ENCODE results near the gene NPY1R. TPM values are rescaled to one million over a fixed set of nuclear protein-coding genes. Genes with fewer than 3 reads are reported as not detected.

Gene NPY1R
- total and polyA plus RNA-seq, 4 donors: 2.4 to 12.8 (median 6.2) TPM

DNA sequence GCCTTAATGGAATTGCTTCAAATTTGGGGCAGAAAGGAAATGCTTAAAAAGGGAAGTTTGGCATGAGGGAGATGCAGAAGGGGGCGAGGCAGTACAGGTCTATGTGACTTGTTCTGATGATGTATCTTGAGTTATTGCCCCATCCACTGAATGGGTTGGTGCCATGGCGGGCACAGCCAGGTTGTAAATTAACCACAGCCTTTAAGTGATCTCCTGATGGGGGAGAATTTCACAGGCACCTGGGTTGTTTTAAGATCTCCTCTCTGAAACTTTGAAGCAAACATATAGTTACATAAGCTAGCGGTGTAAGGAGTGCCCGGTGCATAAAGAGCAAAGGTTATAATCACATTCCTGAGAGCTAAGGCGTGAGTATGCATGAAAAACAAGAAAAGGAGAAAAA lies 48.3 kb upstream of the NPY1R start:
- no peak overlapping the region for H3K9ac ChIP-seq (ENCODE audit: low read depth in 1 of 2, low read length in 2 of 2)
- 56% methylated on average over 5 of the region's 5 CpGs for WGBS
- H3K4me3 ChIP-seq (ENCODE audit: low read depth in 1 of 3, low read length in 3 of 3): no peak overlapping the region
- H3K36me3 ChIP-seq (ENCODE audit: control insufficient read depth in 4 of 4, insufficient read depth in 3 of 4, low read depth in 1 of 4, low read length in 3 of 4): no peaks in the 10 kb centered on the region
- no peaks in the 10 kb centered on the region for H3K27me3 ChIP-seq (ENCODE audit: control insufficient read depth in 4 of 4, insufficient read depth in 4 of 4, low read length in 3 of 4)
- H3K4me1 ChIP-seq (ENCODE audit: control insufficient read depth in 4 of 4, insufficient read depth in 4 of 4, low read length in 3 of 4): no peaks in the 10 kb centered on the region
- no peaks in the 10 kb centered on the region for H3K9me3 ChIP-seq (ENCODE audit: control insufficient read depth in 4 of 4, low read length in 3 of 4)
- TF ChIP-seq, protein P1, sequence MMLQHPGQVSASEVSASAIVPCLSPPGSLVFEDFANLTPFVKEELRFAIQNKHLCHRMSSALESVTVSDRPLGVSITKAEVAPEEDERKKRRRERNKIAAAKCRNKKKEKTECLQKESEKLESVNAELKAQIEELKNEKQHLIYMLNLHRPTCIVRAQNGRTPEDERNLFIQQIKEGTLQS (IDR thresholded peaks at IDR 0.05): no peak
- TF ChIP-seq JUND (IDR thresholded peaks at IDR 0.05) (no peak), HNF4A (conservative IDR thresholded peaks at IDR 0.05) (no peak), YY1 (IDR thresholded peaks at IDR 0.05) (no peak), RXRA (IDR thresholded peaks at IDR 0.05) (no peak), GABPA (IDR thresholded peaks at IDR 0.05 in 1 of 2, conservative IDR thresholded peaks at IDR 0.05 in 1 of 2) (no peak), SP1 (IDR thresholded peaks at IDR 0.05) (no peak), TAF1 (conservative IDR thresholded peaks at IDR 0.05) (no peak), FOXA1 (IDR thresholded peaks at IDR 0.05) (no peak), HNF4G (IDR thresholded peaks at IDR 0.05) (no peak)
- TF ChIP-seq, protein P2, sequence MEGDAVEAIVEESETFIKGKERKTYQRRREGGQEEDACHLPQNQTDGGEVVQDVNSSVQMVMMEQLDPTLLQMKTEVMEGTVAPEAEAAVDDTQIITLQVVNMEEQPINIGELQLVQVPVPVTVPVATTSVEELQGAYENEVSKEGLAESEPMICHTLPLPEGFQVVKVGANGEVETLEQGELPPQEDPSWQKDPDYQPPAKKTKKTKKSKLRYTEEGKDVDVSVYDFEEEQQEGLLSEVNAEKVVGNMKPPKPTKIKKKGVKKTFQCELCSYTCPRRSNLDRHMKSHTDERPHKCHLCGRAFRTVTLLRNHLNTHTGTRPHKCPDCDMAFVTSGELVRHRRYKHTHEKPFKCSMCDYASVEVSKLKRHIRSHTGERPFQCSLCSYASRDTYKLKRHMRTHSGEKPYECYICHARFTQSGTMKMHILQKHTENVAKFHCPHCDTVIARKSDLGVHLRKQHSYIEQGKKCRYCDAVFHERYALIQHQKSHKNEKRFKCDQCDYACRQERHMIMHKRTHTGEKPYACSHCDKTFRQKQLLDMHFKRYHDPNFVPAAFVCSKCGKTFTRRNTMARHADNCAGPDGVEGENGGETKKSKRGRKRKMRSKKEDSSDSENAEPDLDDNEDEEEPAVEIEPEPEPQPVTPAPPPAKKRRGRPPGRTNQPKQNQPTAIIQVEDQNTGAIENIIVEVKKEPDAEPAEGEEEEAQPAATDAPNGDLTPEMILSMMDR (IDR thresholded peaks at IDR 0.05; ENCODE audit: low read depth, low read length, missing input control): no peak
- TF ChIP-seq, protein P3, sequence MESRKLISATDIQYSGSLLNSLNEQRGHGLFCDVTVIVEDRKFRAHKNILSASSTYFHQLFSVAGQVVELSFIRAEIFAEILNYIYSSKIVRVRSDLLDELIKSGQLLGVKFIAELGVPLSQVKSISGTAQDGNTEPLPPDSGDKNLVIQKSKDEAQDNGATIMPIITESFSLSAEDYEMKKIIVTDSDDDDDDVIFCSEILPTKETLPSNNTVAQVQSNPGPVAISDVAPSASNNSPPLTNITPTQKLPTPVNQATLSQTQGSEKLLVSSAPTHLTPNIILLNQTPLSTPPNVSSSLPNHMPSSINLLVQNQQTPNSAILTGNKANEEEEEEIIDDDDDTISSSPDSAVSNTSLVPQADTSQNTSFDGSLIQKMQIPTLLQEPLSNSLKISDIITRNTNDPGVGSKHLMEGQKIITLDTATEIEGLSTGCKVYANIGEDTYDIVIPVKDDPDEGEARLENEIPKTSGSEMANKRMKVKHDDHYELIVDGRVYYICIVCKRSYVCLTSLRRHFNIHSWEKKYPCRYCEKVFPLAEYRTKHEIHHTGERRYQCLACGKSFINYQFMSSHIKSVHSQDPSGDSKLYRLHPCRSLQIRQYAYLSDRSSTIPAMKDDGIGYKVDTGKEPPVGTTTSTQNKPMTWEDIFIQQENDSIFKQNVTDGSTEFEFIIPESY (IDR thresholded peaks at IDR 0.05): no peak
- TF ChIP-seq, protein P4, sequence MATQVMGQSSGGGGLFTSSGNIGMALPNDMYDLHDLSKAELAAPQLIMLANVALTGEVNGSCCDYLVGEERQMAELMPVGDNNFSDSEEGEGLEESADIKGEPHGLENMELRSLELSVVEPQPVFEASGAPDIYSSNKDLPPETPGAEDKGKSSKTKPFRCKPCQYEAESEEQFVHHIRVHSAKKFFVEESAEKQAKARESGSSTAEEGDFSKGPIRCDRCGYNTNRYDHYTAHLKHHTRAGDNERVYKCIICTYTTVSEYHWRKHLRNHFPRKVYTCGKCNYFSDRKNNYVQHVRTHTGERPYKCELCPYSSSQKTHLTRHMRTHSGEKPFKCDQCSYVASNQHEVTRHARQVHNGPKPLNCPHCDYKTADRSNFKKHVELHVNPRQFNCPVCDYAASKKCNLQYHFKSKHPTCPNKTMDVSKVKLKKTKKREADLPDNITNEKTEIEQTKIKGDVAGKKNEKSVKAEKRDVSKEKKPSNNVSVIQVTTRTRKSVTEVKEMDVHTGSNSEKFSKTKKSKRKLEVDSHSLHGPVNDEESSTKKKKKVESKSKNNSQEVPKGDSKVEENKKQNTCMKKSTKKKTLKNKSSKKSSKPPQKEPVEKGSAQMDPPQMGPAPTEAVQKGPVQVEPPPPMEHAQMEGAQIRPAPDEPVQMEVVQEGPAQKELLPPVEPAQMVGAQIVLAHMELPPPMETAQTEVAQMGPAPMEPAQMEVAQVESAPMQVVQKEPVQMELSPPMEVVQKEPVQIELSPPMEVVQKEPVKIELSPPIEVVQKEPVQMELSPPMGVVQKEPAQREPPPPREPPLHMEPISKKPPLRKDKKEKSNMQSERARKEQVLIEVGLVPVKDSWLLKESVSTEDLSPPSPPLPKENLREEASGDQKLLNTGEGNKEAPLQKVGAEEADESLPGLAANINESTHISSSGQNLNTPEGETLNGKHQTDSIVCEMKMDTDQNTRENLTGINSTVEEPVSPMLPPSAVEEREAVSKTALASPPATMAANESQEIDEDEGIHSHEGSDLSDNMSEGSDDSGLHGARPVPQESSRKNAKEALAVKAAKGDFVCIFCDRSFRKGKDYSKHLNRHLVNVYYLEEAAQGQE (IDR thresholded peaks at IDR 0.05): no peak
- DNase-seq (ENCODE audit: low spot score): no peak
- no peak overlapping the region for H3K27ac ChIP-seq (ENCODE audit: low read depth in 1 of 2, low read length in 2 of 2)

DNA sequence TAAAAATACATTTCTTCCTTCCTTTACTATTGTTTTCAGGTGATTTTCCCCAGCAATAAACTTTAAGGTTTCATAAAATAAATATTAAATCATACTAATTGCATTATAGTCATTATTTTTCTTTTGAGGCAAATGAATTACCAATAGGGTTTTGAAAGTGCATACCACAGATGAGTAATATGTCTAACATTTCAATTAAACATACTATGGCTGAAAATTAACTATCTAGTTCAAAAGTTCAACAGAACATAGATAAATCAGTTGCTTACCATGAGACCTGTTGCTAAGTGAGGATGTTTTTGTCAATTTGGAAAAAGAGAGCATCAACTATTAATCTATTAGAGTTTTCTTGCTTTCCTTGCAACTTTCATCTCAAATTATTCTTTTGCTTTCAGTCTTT lies 46.3 kb upstream of the NPY1R start:
- H3K36me3 ChIP-seq (ENCODE audit: control insufficient read depth in 4 of 4, insufficient read depth in 3 of 4, low read depth in 1 of 4, low read length in 3 of 4): no peaks in the 10 kb centered on the region
- TF ChIP-seq RXRA (IDR thresholded peaks at IDR 0.05): no peak
- TF ChIP-seq, protein P2 (IDR thresholded peaks at IDR 0.05; ENCODE audit: low read depth, low read length, missing input control): no peak
- no peak for TF ChIP-seq FOXA2 (IDR thresholded peaks at IDR 0.05)
- TF ChIP-seq HNF4A (conservative IDR thresholded peaks at IDR 0.05): no peak
- no peak for TF ChIP-seq YY1 (IDR thresholded peaks at IDR 0.05)
- H3K27me3 ChIP-seq (ENCODE audit: control insufficient read depth in 4 of 4, insufficient read depth in 4 of 4, low read length in 3 of 4): no peaks in the 10 kb centered on the region
- no peak for DNase-seq (ENCODE audit: low spot score)
- H3K9me3 ChIP-seq (ENCODE audit: control insufficient read depth in 4 of 4, low read length in 3 of 4): no peaks in the 10 kb centered on the region
- H3K9ac ChIP-seq (ENCODE audit: low read depth in 1 of 2, low read length in 2 of 2): no peak overlapping the region
- no peaks in the 10 kb centered on the region for H3K4me1 ChIP-seq (ENCODE audit: control insufficient read depth in 4 of 4, insufficient read depth in 4 of 4, low read length in 3 of 4)
- H3K4me3 ChIP-seq (ENCODE audit: low read depth in 1 of 3, low read length in 3 of 3): no peak overlapping the region
- no peak overlapping the region for H3K27ac ChIP-seq (ENCODE audit: low read depth in 1 of 2, low read length in 2 of 2)

All from liver (tissue), 9 donors.